Esophagus squamous epithelium (tissue), 5 donors: ENCODE data around the gene ZHX3. TPM values are rescaled to one million over a fixed set of nuclear protein-coding genes. Genes with fewer than 3 reads are reported as not detected.
A peak's percentile ranks its signal among the peaks of the same experiment; 100 is the strongest.

Experiments used
- DNase-seq: peaks from one replicate; lab custom pipeline; 2025; lab: John Stamatoyannopoulos, UW
- H3K27ac ChIP-seq, 4 donors: fragments of 200-600 bp; sonication (generic); one replicate each; pipeline ENCODE4 v1.5.1; 2016 to 2019; ENCODE audit warnings: mild to moderate bottlenecking in 1 of 4
- H3K27me3 ChIP-seq, 4 donors: fragments of 200-600 bp; sonication (generic); 1 replicate in 3 of 4; 2 replicates in 1 of 4; pipeline versions ENCODE4 v1.5.1 to v1.6.0; 2017 to 2021; ENCODE audit warnings: antibody characterized with exemption in 1 of 4
- H3K36me3 ChIP-seq, 3 donors: fragments of 200-600 bp; sonication (generic); one replicate each; pipeline ENCODE4 v1.5.1; 2016 to 2019
- H3K4me1 ChIP-seq, 3 donors: fragments of 200-600 bp; sonication (generic); one replicate each; pipeline ENCODE4 v1.5.1; 2017 to 2019
- H3K4me3 ChIP-seq, 4 donors: fragments of 200-600 bp; sonication (generic); 1 replicate in 3 of 4; 2 replicates in 1 of 4; pipeline ENCODE4 v1.5.1; 2016 to 2019; ENCODE audit warnings: mild to moderate bottlenecking in 2 of 4, moderate library complexity in 1 of 4
- H3K9me3 ChIP-seq, 3 donors: fragments of 200-600 bp; sonication (generic); one replicate each; pipeline ENCODE4 v1.5.1; 2016 to 2019
- CTCF ChIP-seq, 6 experiments: fragments of 450-650 bp in 4 of 6; fragments of 200-600 bp in 2 of 6; sonication (generic) in 2 of 6; IDR thresholded peaks; one replicate each; pipeline ENCODE4 v1.5.1; 2016 to 2019; ENCODE audit warnings: antibody characterized with exemption in 6 of 6, mild to moderate bottlenecking in 4 of 6, moderate library complexity in 4 of 6
- POLR2A ChIP-seq, 4 donors: fragments of 450-650 bp; IDR thresholded peaks; one replicate each; pipeline ENCODE4 v1.6.1; 2017; ENCODE audit warnings: antibody characterized with exemption in 4 of 4, mild to moderate bottlenecking in 4 of 4, moderate library complexity in 3 of 4
- WGBS, 2 donors: methylation state at CpG; one replicate each; pipeline ENCODE4 v1.1.5; 2018; 5-methylcytosine and 5-hydroxymethylcytosine counted together
- intact Hi-C: fragments of 100-400 bp; cut with DNase I; formaldehyde crosslinking; loops from one replicate; pipeline ENCODE4 v1.15.0; 2022
- total RNA-seq, 4 donors: library from RNA; depleted of rRNA; stranded (reverse); fragments of >200 nt; gene quantifications; one replicate each; pipeline ENCODE4 v1.1.0, GENCODE V29; 2016
- donor health status: DM: yes; HTN: yes; CAD: no.

ZHX3 gene
- total RNA-seq, 4 donors from 2014 or later, result 13.6 to 30.3 (median 15.5) TPM

GRCh38 chr20:41161886-41162285 is 155.6 kb downstream of the ZHX3 start:
- peaks cover 37 to 73% (median 39%) of the 10 kb centered on the region in 3 donors for H3K36me3 ChIP-seq
- no peak for DNase-seq
- no peak overlapping the region for H3K4me3 ChIP-seq
- WGBS, 2 donors, result 22 to 31% methylated on average over 1 of the region's 1 CpG
- TF ChIP-seq POLR2A (IDR thresholded peaks at IDR 0.05), result no peak
- no peak for TF ChIP-seq CTCF (IDR thresholded peaks at IDR 0.05)
- peaks cover 2 to 52% (median 14%) of the 10 kb centered on the region in 3 donors for H3K4me1 ChIP-seq
- intact Hi-C loops, result no loop called here
- H3K27me3 ChIP-seq, result no peaks in the 10 kb centered on the region
- no peaks in the 10 kb centered on the region for H3K9me3 ChIP-seq
- H3K27ac ChIP-seq, result no peak overlapping the region

GRCh38 chr20:41160686-41161085 is 156.8 kb downstream of the ZHX3 start:
- Histone ChIP-seq H3K27me3 (no peaks in the 10 kb centered on the region), H3K36me3 (peaks cover 27 to 61% (median 27%) of the 10 kb centered on the region in 3 donors), H3K9me3 (no peaks in the 10 kb centered on the region), H3K4me1 (peaks cover 10 to 64% (median 25%) of the 10 kb centered on the region in 3 donors), H3K27ac (no peak overlapping the region), H3K4me3 (no peak overlapping the region)
- intact Hi-C loops, result no loop called here
- TF ChIP-seq POLR2A (IDR thresholded peaks at IDR 0.05) (no peak), CTCF (IDR thresholded peaks at IDR 0.05) (no peak)
- DNase-seq, result no peak
- 79 to 83% methylated on average over 2 of the region's 2 CpGs for WGBS, 2 donors

DNA sequence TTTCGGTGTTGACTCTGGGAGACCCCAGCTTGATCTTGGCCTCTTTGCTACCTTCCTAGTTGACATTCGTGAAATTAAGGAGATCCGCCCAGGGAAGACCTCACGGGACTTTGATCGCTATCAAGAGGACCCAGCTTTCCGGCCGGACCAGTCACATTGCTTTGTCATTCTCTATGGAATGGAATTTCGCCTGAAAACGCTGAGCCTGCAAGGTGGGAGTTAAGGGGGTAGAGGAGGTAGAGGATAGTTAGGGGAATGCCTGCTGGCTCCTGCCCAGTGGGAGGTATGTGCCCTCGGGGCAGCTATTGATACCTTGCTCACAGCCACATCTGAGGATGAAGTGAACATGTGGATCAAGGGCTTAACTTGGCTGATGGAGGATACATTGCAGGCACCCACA is 158.0 kb downstream of the ZHX3 start:
- Histone ChIP-seq H3K9me3 (no peaks in the 10 kb centered on the region), H3K36me3 (peaks cover 16 to 49% (median 16%) of the 10 kb centered on the region in 3 donors), H3K4me1 (peaks cover 10 to 75% (median 34%) of the 10 kb centered on the region in 3 donors), H3K4me3 (no peak overlapping the region), H3K27me3 (no peaks in the 10 kb centered on the region), H3K27ac (no peak overlapping the region)
- no peak for DNase-seq
- intact Hi-C loops, result no loop called here
- no peak for TF ChIP-seq POLR2A (IDR thresholded peaks at IDR 0.05)
- TF ChIP-seq CTCF (IDR thresholded peaks at IDR 0.05), result no peak
- 87% methylated on average over 10 of the region's 10 CpGs; no CpG with 5 or more reads in 1 of the 2 donors for WGBS, 2 donors

GRCh38 chr20:41158082-41158625 is 159.4 kb downstream of the ZHX3 start:
- 45 to 60% methylated on average over 2 to 6 of the region's 6 CpGs for WGBS, 2 donors
- intact Hi-C loops, result no loop called here
- peaks cover 10 to 89% (median 46%) of the 10 kb centered on the region in 3 donors for H3K4me1 ChIP-seq

More at GRCh38 chr20:41158082-41158625, 159.4 kb downstream of the ZHX3 start:
- H3K27ac ChIP-seq, result peak overlapping the region; percentile 31 to 68 (median 54)
- H3K36me3 ChIP-seq, result peaks cover 2 to 35% (median 7%) of the 10 kb centered on the region in 3 donors
- DNase-seq, result no peak
- no peak for TF ChIP-seq POLR2A (IDR thresholded peaks at IDR 0.05)
- TF ChIP-seq CTCF (IDR thresholded peaks at IDR 0.05), result no peak
- H3K4me3 ChIP-seq, result no peak overlapping the region
- no peaks in the 10 kb centered on the region for H3K27me3 ChIP-seq
- H3K9me3 ChIP-seq, result no peaks in the 10 kb centered on the region
